HAP-1 (cell line): ENCODE measurements around the gene CILP2.

Experiments
- DNase-seq, 2 experiments: peaks; one replicate each; pipeline ENCODE4 v3.0.0-alpha.2; 2016 to 2020; ENCODE audit warnings: low spot score in 2 of 2
- H3K27me3 ChIP-seq: fragments of 250-450 bp; sonication (Bioruptor Pico); 2 replicates; pipeline ENCODE4 v1.5.1; 2020; ENCODE audit warnings: low read depth, mild to moderate bottlenecking, moderate library complexity
- H3K36me3 ChIP-seq: fragments of 250-450 bp; sonication (Bioruptor Pico); replicated peaks from 2 replicates; pipeline ENCODE4 v1.5.1; 2020; ENCODE audit warnings: mild to moderate bottlenecking
- H3K4me1 ChIP-seq: fragments of 250-450 bp; sonication (Bioruptor Pico); 2 replicates; pipeline ENCODE4 v1.5.1; 2020; ENCODE audit warnings: mild to moderate bottlenecking
- H3K4me3 ChIP-seq: fragments of 250-450 bp; sonication (Bioruptor Pico); 2 replicates; pipeline ENCODE4 v1.5.1; 2020; ENCODE audit warnings: mild to moderate bottlenecking, moderate library complexity
- H3K9me3 ChIP-seq: fragments of 250-450 bp; sonication (Bioruptor Pico); 2 replicates; pipeline ENCODE4 v1.5.1; 2020; ENCODE audit warnings: mild to moderate bottlenecking, moderate library complexity
- in situ Hi-C: fragments of 300-500 bp; cut with MboI; formaldehyde crosslinking; loops from 3 replicates; pipeline ENCODE4 v1.14.3; 2020; ENCODE audit warnings: low sequenced_read_pairs, inconsistent platforms, mixed read lengths

Gene CILP2

GRCh38 chr19:19530423-19530804, 7.7 kb upstream of the CILP2 start:
- peaks cover 14% of the 10 kb centered on the region for H3K36me3 ChIP-seq
- H3K27me3 ChIP-seq = no peaks in the 10 kb centered on the region
- H3K4me1 ChIP-seq = no peaks in the 10 kb centered on the region
- H3K9me3 ChIP-seq = no peaks in the 10 kb centered on the region
- H3K4me3 ChIP-seq = no peak overlapping the region
- DNase-seq = no peak
- in situ Hi-C loops = loop anchor here (25.0 kb wide), 1 partner anchor 432 kb away; no protein-coding TSS in a partner anchor

GRCh38 chr19:19530889-19531288, 7.2 kb upstream of the CILP2 start:
- H3K4me3 ChIP-seq = no peak overlapping the region
- H3K4me1 ChIP-seq = no peaks in the 10 kb centered on the region
- no peak for DNase-seq
- H3K27me3 ChIP-seq = no peaks in the 10 kb centered on the region
- peaks cover 13% of the 10 kb centered on the region for H3K36me3 ChIP-seq
- H3K9me3 ChIP-seq = no peaks in the 10 kb centered on the region
- in situ Hi-C loops = loop anchor here (25.0 kb wide), 1 partner anchor 431 kb away; no protein-coding TSS in a partner anchor

- Histone ChIP-seq H3K4me1 (no peaks in the 10 kb centered on the region), H3K9me3 (no peaks in the 10 kb centered on the region), H3K27me3 (no peaks in the 10 kb centered on the region), H3K36me3 (peaks cover 13% of the 10 kb centered on the region), H3K4me3 (no peak overlapping the region)
- DNase-seq = peak; percentile 44 to 89
- in situ Hi-C loops = loop anchor here (25.0 kb wide), 1 partner anchor 430 kb away; no protein-coding TSS in a partner anchor
These were observed 5.9 kb upstream of the CILP2 start for GRCh38 chr19:19531951-19532805.

- in situ Hi-C loops = loop anchor here (25.0 kb wide), 1 partner anchor 429 kb away; no protein-coding TSS in a partner anchor
- Histone ChIP-seq H3K27me3 (no peaks in the 10 kb centered on the region), H3K4me1 (no peaks in the 10 kb centered on the region), H3K9me3 (no peaks in the 10 kb centered on the region), H3K4me3 (no peak overlapping the region), H3K36me3 (peaks cover 4% of the 10 kb centered on the region)
- no peak for DNase-seq
These were observed 5.0 kb upstream of the CILP2 start for GRCh38 chr19:19532806-19533701.

GRCh38 chr19:19533841-19534240, 4.2 kb upstream of the CILP2 start:
- Histone ChIP-seq H3K4me1 (no peaks in the 10 kb centered on the region), H3K36me3 (no peaks in the 10 kb centered on the region), H3K27me3 (no peaks in the 10 kb centered on the region), H3K9me3 (no peaks in the 10 kb centered on the region), H3K4me3 (no peak overlapping the region)
- in situ Hi-C loops = loop anchor here (25.0 kb wide), 1 partner anchor 428 kb away; no protein-coding TSS in a partner anchor
- no peak for DNase-seq

GRCh38 chr19:19534556-19535265, 3.4 kb upstream of the CILP2 start:
- in situ Hi-C loops = loop anchor here (5.0 to 25.0 kb wide), 2 partner anchors 108 to 428 kb away; partner anchors contain the start of gene GMIP

GRCh38 chr19:19535311-19536191, 2.5 kb upstream of the CILP2 start:
- in situ Hi-C loops = loop anchor here (5.0 to 25.0 kb wide), 2 partner anchors 107 to 427 kb away; partner anchors contain the start of gene GMIP
- no peak overlapping the region for H3K4me3 ChIP-seq
- H3K36me3 ChIP-seq = no peaks in the 10 kb centered on the region
- no peaks in the 10 kb centered on the region for H3K4me1 ChIP-seq
- DNase-seq = no peak
- H3K9me3 ChIP-seq = no peaks in the 10 kb centered on the region
- no peaks in the 10 kb centered on the region for H3K27me3 ChIP-seq

More at GRCh38 chr19:19534556-19535265, 3.4 kb upstream of the CILP2 start:
- Histone ChIP-seq H3K27me3 (no peaks in the 10 kb centered on the region), H3K4me1 (no peaks in the 10 kb centered on the region), H3K36me3 (no peaks in the 10 kb centered on the region), H3K4me3 (no peak overlapping the region), H3K9me3 (no peaks in the 10 kb centered on the region)
- DNase-seq = no peak

GRCh38 chr19:19537075-19538048, 703 bp upstream of the CILP2 start:
- no peaks in the 10 kb centered on the region for H3K4me1 ChIP-seq
- H3K4me3 ChIP-seq = no peak overlapping the region
- no peaks in the 10 kb centered on the region for H3K36me3 ChIP-seq
- no peaks in the 10 kb centered on the region for H3K27me3 ChIP-seq
- DNase-seq = no peak
- no peaks in the 10 kb centered on the region for H3K9me3 ChIP-seq
- in situ Hi-C loops = loop anchor here (5.0 to 25.0 kb wide), 2 partner anchors 105 to 425 kb away; partner anchors contain the start of gene GMIP

GRCh38 chr19:19538785-19539166, 711 bp downstream of the CILP2 start:
- DNase-seq = no peak
- H3K36me3 ChIP-seq = no peaks in the 10 kb centered on the region
- H3K27me3 ChIP-seq = no peaks in the 10 kb centered on the region
- H3K4me3 ChIP-seq = no peak overlapping the region
- H3K9me3 ChIP-seq = no peaks in the 10 kb centered on the region
- H3K4me1 ChIP-seq = no peaks in the 10 kb centered on the region
- in situ Hi-C loops = loop anchor here (5.0 to 25.0 kb wide), 2 partner anchors 104 to 424 kb away; partner anchors contain the start of gene GMIP

- Histone ChIP-seq H3K27me3 (no peaks in the 10 kb centered on the region), H3K9me3 (no peaks in the 10 kb centered on the region), H3K4me1 (no peaks in the 10 kb centered on the region), H3K4me3 (no peak overlapping the region), H3K36me3 (no peaks in the 10 kb centered on the region)
- no peak for DNase-seq
- in situ Hi-C loops = loop anchor here (5.0 to 25.0 kb wide), 2 partner anchors 103 to 423 kb away; partner anchors contain the start of gene GMIP
These were observed 1.6 kb downstream of the CILP2 start for GRCh38 chr19:19539698-19540063.

- no peaks in the 10 kb centered on the region for H3K4me1 ChIP-seq
- no peaks in the 10 kb centered on the region for H3K36me3 ChIP-seq
- no peak overlapping the region for H3K4me3 ChIP-seq
- H3K9me3 ChIP-seq = no peaks in the 10 kb centered on the region
- DNase-seq = peak in 1 of 2 experiments; percentile 70
- in situ Hi-C loops = loop anchor here (25.0 kb wide), 1 partner anchor 422 kb away; no protein-coding TSS in a partner anchor
- H3K27me3 ChIP-seq = no peaks in the 10 kb centered on the region
These were observed 2.1 kb downstream of the CILP2 start for GRCh38 chr19:19540064-19540714.
